B cell (primary cell): ENCODE results near the gene SEC24C. TPM values are rescaled to one million over a fixed set of nuclear protein-coding genes. Genes with fewer than 3 reads are reported as not detected.

Source experiments
- ATAC-seq: fragments of 200-7000 bp; cut with Tn5 transposase; one replicate; pipeline ENCODE4 v1.10.0; 2021; ENCODE audit warnings: low read depth, mild to moderate bottlenecking, moderate number of reproducible peaks, moderate library complexity
- CTCF ChIA-PET: fragments of 350-600 bp; sonication (Branson Sonifier 250); formaldehyde crosslinking; loops from one replicate; lab custom pipeline; 2021; ENCODE audit warnings: antibody characterized with exemption, inconsistent platforms; lab: Charles Lee
- POLR2A ChIA-PET: fragments of 350-600 bp; sonication (Branson Sonifier 250); formaldehyde crosslinking; loops from one replicate; lab custom pipeline; 2021; ENCODE audit warnings: antibody characterized with exemption; lab: Charles Lee
- DNase-seq: peaks from one replicate; pipeline ENCODE4 v3.0.0; 2013
- H2AFZ ChIP-seq: 2 replicates; pipeline ENCODE4 v1.6.1; 2012; ENCODE audit warnings: mild to moderate bottlenecking, low read depth, low read length; ENCODE audit not compliant: insufficient read depth, poor library complexity, severe bottlenecking
- H3K27ac ChIP-seq, 2 donors: 1 replicate in 1 of 2; 2 replicates in 1 of 2; pipeline ENCODE4 v1.5.1; 2012 to 2013; ENCODE audit warnings: low read length in 2 of 2, mild to moderate bottlenecking in 2 of 2, moderate library complexity in 1 of 2
- H3K27me3 ChIP-seq, 4 experiments: fragments of 200-600 bp in 1 of 4; sonication (generic) in 1 of 4; replicated peaks in 1 of 4; 1 replicate in 2 of 4; 2 replicates in 2 of 4; pipeline versions ENCODE4 v1.6.1 to v1.7.0; 2013 to 2016; ENCODE audit warnings: low read length in 3 of 4, mild to moderate bottlenecking in 2 of 4, mixed read lengths in 1 of 4, moderate library complexity in 1 of 4; ENCODE audit not compliant: insufficient read depth in 4 of 4, control insufficient read depth in 3 of 4; ENCODE audit errors: control extremely low read depth in 1 of 4
- H3K36me3 ChIP-seq, 2 experiments: replicated peaks in 1 of 2; 1 replicate in 1 of 2; 2 replicates in 1 of 2; pipeline versions ENCODE4 v1.6.1 to v1.7.1; 2013; ENCODE audit warnings: low read length in 1 of 2; ENCODE audit not compliant: insufficient read depth in 2 of 2, control insufficient read depth in 1 of 2; ENCODE audit errors: control extremely low read depth in 1 of 2, extremely low read depth in 1 of 2
- H3K4me1 ChIP-seq, 2 donors: fragments of 200-600 bp in 1 of 2; sonication (generic) in 1 of 2; 1 replicate in 1 of 2; 2 replicates in 1 of 2; pipeline versions ENCODE4 v1.5.1 to v1.6.1; 2013 to 2017; ENCODE audit warnings: low read length in 2 of 2; ENCODE audit not compliant: control insufficient read depth in 2 of 2, insufficient read depth in 2 of 2
- H3K4me2 ChIP-seq: replicated peaks from 2 replicates; pipeline ENCODE3; 2012; ENCODE audit warnings: mild to moderate bottlenecking, low read depth, low read length; ENCODE audit not compliant: poor library complexity, severe bottlenecking
- H3K4me3 ChIP-seq, 5 experiments: fragments of 200-600 bp in 1 of 5; sonication (generic) in 1 of 5; 1 replicate in 3 of 5; 2 replicates in 2 of 5; pipeline versions ENCODE4 v1.5.1 to v1.7.0; 2011 to 2016; ENCODE audit warnings: low read length in 4 of 5, mild to moderate bottlenecking in 4 of 5, low read depth in 2 of 5, control low read depth in 1 of 5, moderate library complexity in 1 of 5; ENCODE audit not compliant: insufficient read depth in 1 of 5; ENCODE audit errors: control extremely low read depth in 1 of 5, extremely low read depth in 1 of 5
- H3K79me2 ChIP-seq: fragments of 200-600 bp; sonication (generic); one replicate; pipeline ENCODE4 v1.6.0; 2016; ENCODE audit warnings: low read length; ENCODE audit not compliant: control insufficient read depth, insufficient read depth
- H3K9ac ChIP-seq: fragments of 200-600 bp; sonication (generic); 2 replicates; pipeline ENCODE4 v1.6.1; 2017; ENCODE audit warnings: mild to moderate bottlenecking, low read length, moderate library complexity
- H3K9me3 ChIP-seq, 3 donors: one replicate each; pipeline versions ENCODE4 v1.6.1 to v1.7.1; 2013; ENCODE audit warnings: low read length in 2 of 3; ENCODE audit not compliant: control insufficient read depth in 2 of 3, insufficient read depth in 1 of 3; ENCODE audit errors: control extremely low read depth in 1 of 3
- H4K20me1 ChIP-seq: 2 replicates; pipeline ENCODE4 v1.6.0; 2012; ENCODE audit warnings: mild to moderate bottlenecking, low read length; ENCODE audit not compliant: insufficient read depth, control insufficient read depth, poor library complexity, severe bottlenecking
- H3K27ac Mint-ChIP-seq: one replicate; pipeline ENCODE4 v1.8.0; 2021; ENCODE audit warnings: mixed read lengths
- H3K27me3 Mint-ChIP-seq: one replicate; pipeline ENCODE4 v1.8.0; 2021; ENCODE audit warnings: mixed read lengths
- H3K4me1 Mint-ChIP-seq: one replicate; pipeline ENCODE4 v1.8.0; 2021; ENCODE audit warnings: mixed read lengths
- H3K4me3 Mint-ChIP-seq: one replicate; pipeline ENCODE4 v1.8.0; 2021; ENCODE audit warnings: mixed read lengths
- H3K9me3 Mint-ChIP-seq: one replicate; pipeline ENCODE4 v1.8.0; 2022; ENCODE audit warnings: mixed read lengths; ENCODE audit not compliant: insufficient read depth
- CTCF ChIP-seq: fragments of 200-600 bp; IDR thresholded peaks from one replicate; pipeline ENCODE4 v1.8.0; 2022; ENCODE audit warnings: antibody characterized with exemption, mild to moderate bottlenecking
- EZH2 ChIP-seq: IDR thresholded peaks from 2 replicates; pipeline ENCODE4 v1.6.1; 2012; ENCODE audit warnings: borderline replicate concordance, low read depth, mild to moderate bottlenecking, moderate library complexity, low read length; ENCODE audit not compliant: insufficient read depth, poor library complexity, severe bottlenecking
- WGBS: methylation state at CpG from one replicate; pipeline ENCODE4 v1.1.5; 2013; ENCODE audit warnings: missing lambda C conversion rate; ENCODE audit not compliant: insufficient coverage; 5-methylcytosine and 5-hydroxymethylcytosine counted together
- intact Hi-C: fragments of 100-400 bp; cut with micrococcal nuclease; formaldehyde crosslinking; loops from one replicate; pipeline ENCODE4 v1.10.0; 2022
- polyA plus RNA-seq: library from polyadenylated mRNA; depleted of rRNA; stranded (reverse); fragments of >200 nt; gene quantifications from 2 replicates; pipeline ENCODE4 v1.2.3, GENCODE V29; 2012
- total RNA-seq, 2 donors: library from RNA; stranded (reverse); fragments of 120-200 nt in 1 of 2; gene quantifications; 1 replicate in 1 of 2; 2 replicates in 1 of 2; pipeline versions ENCODE4 v1.2.3 to v1.2.4, GENCODE V29; 2013 to 2022

The SEC24C gene
- total and polyA plus RNA-seq, 2 donors (not counting 1 experiment from before 2014, with no cell fraction given) = 60.2 to 78.7 TPM

GRCh38 chr10:73816917-73817729 lies 73.0 kb downstream of the SEC24C start:
- H3K4me1 ChIP-seq = peaks cover 0 to 3% of the 10 kb centered on the region in 2 donors
- no peaks in the 10 kb centered on the region for H3K79me2 ChIP-seq
- H3K27ac Mint-ChIP-seq = no peak overlapping the region
- no peak overlapping the region for H3K4me3 Mint-ChIP-seq
- TF ChIP-seq CTCF = no peak
- no peak for TF ChIP-seq EZH2
- no peak overlapping the region for H3K9ac ChIP-seq
- CTCF ChIA-PET = interaction anchor here (2.5 kb wide), 1 partner anchor 63 kb away, joined by 6 read pairs; no protein-coding TSS in a partner anchor
- intact Hi-C loops = no loop called here
- no peaks in the 10 kb centered on the region for H3K9me3 ChIP-seq
- peaks cover 0 to 29% of the 10 kb centered on the region in 2 experiments for H3K36me3 ChIP-seq
- H3K9me3 Mint-ChIP-seq = no peaks in the 10 kb centered on the region
- no peak overlapping the region for H3K4me3 ChIP-seq
- H3K27me3 Mint-ChIP-seq = no peaks in the 10 kb centered on the region
- H3K4me2 ChIP-seq = no peak overlapping the region
- H4K20me1 ChIP-seq = no peaks in the 10 kb centered on the region
- no peak overlapping the region for H2AFZ ChIP-seq
- peaks cover 2% of the 10 kb centered on the region for H3K4me1 Mint-ChIP-seq
- H3K27ac ChIP-seq = no peak overlapping the region
- WGBS = 95% methylated on average over 9 of the region's 10 CpGs
- H3K27me3 ChIP-seq = no peaks in the 10 kb centered on the region
- POLR2A ChIA-PET = no interaction called here
- ATAC-seq (no peak), DNase-seq (no peak)

- ATAC-seq (no peak), DNase-seq (no peak)
- ChIA-PET POLR2A (no interaction called here), CTCF (interaction anchor here (1.0 kb wide), 1 partner anchor 264 kb away, joined by 3 read pairs; no protein-coding TSS in a partner anchor)
- Histone ChIP-seq H3K79me2 (no peaks in the 10 kb centered on the region), H3K4me3 (no peak overlapping the region), H3K9me3 (no peaks in the 10 kb centered on the region), H4K20me1 (no peaks in the 10 kb centered on the region), H3K27me3 (no peaks in the 10 kb centered on the region), H3K4me2 (no peak overlapping the region), H3K9ac (no peak overlapping the region), H3K27ac (no peak overlapping the region), H3K4me1 (no peaks in the 10 kb centered on the region), H2AFZ (no peak overlapping the region), H3K36me3 (peaks cover 0 to 34% of the 10 kb centered on the region in 2 experiments)
- WGBS = 94% methylated on average over 5 of the region's 5 CpGs
- no peak overlapping the region for H3K4me3 Mint-ChIP-seq
- H3K9me3 Mint-ChIP-seq = no peaks in the 10 kb centered on the region
- no peaks in the 10 kb centered on the region for H3K4me1 Mint-ChIP-seq
- intact Hi-C loops = no loop called here
- H3K27ac Mint-ChIP-seq = no peak overlapping the region
- TF ChIP-seq EZH2 = no peak
- TF ChIP-seq CTCF = no peak
- no peaks in the 10 kb centered on the region for H3K27me3 Mint-ChIP-seq
Measured at GRCh38 chr10:73817826-73818225, 73.7 kb downstream of the SEC24C start.
